ENCODE measurements around the gene DYNLRB1.

DYNLRB1 gene

DNA sequence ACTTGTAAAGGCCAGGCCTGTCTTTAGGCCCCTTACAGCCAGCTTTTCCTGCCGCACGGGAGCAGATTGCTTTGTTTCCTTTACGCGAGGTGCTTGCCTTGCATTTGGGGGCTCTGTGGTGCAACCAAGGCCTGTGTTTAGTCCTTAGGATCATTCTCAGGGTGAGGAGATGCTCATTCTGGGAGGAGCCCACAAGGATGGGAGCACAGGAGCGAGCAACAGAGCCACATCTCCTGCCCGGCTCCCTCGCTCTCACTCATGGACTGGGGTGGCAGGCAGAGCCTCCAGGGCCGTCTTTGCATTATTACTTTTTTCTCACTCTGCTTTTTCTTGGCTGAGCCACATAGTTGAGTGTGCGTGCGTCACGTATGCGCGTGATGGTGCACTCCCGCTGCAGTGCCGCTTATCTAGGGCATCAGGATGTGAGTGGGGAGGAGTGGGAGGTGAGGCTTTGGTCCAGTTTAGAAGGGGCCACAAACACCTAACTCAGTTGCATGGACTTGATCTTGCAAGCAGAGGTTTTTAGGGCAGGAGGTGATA, 19.1 kb downstream of the DYNLRB1 start:
- DNase-seq: no peak

DNA sequence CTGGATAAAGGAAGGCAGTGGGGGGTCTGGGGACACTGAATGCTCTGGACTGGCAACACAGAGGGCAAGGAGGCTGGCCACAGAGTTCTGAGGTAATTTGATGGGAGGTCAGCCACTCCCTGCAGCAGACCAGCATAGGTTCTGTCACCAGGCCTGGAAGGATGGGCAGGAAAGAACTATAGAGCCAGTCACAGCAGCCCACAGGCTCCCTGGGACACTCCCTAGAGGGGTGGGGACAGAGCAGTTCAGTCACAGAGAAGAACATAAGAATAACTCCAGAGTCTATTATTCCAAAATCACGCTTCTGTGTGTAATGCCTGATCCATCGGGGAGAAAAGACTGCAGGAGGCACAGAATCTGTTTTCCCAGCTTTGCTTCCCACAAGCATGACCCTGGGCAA, 19.6 kb downstream of the DYNLRB1 start:
- no peak for DNase-seq

DNA sequence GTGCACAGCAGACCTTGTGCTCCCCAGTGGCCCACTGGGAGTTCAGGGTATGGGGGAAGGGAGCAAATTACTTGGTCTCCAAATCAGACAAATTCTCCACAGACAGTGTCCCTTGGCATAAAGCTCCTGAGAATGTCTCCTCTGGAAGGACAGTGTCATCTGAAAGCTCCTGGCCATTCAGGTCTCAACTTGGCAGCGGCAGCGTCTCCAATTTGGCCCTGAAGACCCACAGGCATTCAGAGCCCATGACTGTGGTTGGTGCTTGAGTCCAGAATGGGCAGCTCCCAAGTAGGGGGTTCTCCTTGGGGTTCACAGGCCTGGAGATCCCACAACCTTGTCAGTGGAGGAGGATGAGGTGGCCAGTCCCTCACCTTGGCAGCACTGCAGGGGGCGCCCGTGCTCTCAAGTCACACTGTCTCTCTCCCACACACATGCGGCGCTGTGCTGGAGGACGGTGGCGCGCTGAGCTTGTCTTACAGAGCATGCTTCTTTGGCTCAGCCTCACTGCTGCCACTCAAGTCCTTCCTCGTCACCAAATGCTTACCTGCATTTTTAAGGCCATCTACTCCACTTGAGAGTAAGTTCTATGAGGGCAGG, 20.7 kb downstream of the DYNLRB1 start:
- DNase-seq: peak; percentile 31 to 33

DNA sequence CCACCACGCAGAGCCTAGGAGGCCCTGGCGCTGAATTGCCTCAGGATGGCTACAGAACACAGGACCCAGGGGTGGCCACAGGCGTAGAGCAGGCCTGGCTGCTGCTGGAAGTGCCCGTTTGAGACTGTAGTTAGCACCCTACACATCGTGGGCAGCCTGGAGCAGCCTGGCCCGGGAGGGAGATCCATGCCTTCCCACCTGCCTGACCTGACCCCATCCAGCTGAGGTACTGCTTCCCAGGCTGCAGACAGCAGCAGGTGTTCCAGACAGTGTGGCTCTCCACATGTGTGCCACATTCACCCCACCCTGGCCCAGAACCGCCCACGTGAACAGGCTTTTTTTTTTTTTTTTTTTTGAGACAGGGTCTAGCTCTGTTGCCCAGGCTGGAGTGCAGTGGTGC, 21.4 kb downstream of the DYNLRB1 start:
- no peak for DNase-seq

DNA sequence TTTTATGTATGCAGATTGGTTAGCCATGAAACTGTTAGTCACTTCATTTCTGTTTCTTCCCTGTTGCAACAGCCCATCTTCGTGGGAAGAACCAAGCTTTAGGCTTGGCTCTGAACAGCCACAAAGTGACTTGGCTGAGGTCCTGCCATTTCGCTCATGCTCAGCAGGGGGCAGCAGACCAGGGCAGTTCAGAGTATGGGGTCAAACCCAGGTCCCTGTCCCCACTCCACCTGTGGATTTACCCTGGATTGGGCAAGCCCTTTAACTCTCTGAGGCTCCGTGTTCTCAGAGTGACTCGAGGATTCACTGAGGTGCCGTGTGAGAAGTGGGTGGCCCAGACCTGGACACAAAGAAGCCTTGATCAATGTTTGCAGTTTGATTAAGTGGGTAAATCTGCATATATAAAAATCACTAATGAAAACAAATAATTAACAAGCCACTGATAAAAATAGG, 22.5 kb downstream of the DYNLRB1 start:
- peak in 1 of 2 experiments; percentile 18 for DNase-seq

DNA sequence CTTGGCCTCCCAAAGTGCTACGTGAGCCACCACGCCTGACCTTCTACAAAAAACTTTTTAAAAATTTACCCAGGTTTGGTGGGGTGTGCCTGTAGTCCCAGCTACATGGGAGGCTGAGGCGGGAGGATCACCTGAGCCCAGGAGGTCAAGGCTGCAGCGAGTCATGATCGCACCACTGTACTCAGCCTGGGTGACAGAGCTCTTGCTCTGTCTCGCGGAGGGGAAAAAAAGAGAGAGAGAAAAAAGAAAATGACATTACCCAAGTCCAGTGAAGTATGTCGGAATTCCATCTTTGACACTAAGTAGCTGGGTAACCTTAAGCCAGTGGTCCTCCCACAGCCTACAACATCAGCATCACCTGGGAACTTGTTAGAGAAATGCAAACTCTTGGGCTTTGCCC, 23.5 kb downstream of the DYNLRB1 start:
- no peak for DNase-seq

DNA sequence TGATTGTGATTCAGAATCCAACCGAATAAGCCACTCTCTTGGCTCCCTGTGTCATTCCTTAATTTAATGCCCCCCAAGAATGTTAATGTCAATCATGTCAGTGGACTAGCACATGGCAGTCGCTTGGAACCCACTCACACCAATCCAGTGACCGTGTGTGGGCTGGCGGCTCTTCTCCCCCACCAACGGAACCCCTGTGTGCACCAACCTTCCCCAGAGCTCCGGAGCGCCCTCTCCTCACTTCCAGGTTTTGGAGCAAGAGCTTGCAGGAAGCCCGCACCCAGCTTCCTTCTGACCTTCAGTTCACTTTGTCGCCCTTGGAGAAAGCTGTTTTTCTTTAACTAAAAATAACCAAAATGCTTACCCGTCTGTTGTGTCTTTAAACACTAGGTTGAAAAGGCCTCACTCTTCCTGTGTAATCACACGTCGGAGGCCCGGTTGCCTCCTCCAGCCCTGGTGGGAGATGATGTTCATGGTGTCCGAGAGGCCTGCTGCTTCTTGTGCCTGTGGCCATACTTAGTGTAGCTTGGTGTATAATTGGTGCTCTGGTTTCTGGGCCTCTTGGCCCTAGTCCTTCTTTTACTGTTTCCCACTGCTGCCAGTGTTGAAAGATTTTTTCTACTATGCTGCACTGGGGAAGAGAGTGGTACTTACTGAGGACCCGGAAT, 24.5 kb downstream of the DYNLRB1 start:
- DNase-seq: no peak

DNA sequence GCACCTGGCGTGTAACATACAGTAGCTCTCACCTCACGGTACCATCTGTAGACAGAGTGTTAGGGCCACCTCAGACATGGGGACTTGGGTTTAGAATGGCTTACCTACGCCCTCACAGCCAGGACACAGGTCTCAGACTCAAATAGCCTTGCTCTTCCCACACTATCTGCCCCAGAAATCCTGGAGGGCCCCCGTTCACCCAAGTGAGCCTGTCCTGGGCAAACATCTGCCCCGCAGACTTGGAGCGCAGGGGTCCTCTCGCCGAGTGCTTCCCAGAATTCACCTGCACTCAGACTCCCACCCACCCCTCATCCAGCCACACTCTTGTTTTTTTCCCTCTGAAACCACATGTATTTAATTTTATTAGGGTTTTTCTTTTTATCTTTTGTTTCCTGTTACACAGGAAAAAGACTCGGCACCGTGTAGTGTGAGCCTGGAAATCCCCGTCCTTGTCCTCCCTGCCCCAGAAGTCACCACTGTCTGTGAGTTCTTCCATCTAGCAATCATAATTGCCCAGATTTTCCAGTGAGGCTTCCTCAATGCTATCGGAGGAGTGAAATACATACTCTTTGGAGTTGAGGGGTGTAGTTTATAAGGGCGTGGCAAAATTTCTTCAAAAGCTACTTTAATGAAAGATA, 25.2 kb downstream of the DYNLRB1 start:
- no peak for DNase-seq

DNA sequence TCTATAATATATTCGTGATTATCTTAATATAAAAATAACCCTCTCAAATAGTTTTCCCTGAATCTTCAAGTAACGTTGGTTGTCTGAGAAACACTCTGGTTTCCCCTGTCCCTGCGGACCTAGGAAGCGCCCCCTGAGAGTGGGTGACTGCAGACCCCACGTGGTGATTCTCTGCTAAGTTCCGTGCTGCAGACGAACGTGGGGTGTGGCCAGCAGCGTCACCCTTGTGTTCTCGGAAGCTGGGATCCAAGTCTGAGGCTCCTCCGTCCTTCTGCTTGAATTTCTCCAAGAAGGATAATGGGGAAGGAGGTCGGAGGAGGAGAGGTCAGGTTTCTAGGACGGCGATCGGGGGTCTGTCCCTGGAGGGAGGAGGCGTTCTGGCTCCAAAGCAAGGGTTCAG, 25.7 kb downstream of the DYNLRB1 start:
- DNase-seq: no peak

DNA sequence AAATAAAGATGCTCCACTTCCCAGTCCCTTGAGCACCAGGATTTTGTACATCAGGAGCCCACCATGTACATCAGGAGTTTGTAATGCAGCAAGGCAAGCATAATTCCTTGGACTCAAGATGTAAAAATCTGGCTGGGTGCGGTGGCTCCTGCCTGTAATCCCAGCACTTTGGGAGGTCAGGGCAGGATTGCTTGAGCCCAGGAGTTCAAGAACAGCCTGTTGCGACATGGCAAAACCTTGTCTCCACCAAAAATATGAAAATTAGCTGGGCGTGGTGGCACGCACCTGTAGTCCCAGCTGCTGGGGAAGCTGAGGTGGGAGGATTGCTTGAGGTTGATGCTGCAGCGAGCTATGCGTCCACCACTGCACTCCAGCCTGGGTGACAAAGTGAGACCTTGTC, 26.2 kb downstream of the DYNLRB1 start:
- no peak for DNase-seq

DNA sequence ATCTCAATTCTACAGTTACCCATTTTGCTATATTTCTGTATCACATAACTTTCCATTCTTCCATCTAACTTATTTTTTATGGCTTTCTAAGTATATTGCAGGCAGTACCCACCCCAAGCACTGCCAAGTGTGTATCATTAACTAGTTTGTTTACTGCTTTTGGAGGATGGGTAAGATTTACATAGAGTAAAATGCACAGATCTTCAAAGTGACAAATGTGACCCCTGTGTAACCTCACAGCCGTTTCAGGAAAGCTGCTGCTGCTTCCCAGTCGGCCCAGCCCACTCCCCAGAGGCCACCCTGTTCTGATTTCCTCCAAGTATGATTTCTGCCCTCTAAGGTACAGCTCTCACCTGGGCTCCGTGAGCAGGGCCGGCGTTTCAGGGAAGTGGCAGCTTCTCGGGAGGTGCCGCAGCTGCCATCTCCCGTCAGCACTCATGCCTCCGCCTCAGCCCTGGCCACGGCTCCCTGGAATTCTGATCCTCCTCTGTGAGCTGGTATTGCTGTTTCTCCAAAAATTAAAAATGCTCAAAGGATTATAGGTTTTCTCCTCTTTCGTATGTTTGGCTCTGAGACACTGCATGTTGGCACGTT, 27.3 kb downstream of the DYNLRB1 start:
- no peak for DNase-seq

DNA sequence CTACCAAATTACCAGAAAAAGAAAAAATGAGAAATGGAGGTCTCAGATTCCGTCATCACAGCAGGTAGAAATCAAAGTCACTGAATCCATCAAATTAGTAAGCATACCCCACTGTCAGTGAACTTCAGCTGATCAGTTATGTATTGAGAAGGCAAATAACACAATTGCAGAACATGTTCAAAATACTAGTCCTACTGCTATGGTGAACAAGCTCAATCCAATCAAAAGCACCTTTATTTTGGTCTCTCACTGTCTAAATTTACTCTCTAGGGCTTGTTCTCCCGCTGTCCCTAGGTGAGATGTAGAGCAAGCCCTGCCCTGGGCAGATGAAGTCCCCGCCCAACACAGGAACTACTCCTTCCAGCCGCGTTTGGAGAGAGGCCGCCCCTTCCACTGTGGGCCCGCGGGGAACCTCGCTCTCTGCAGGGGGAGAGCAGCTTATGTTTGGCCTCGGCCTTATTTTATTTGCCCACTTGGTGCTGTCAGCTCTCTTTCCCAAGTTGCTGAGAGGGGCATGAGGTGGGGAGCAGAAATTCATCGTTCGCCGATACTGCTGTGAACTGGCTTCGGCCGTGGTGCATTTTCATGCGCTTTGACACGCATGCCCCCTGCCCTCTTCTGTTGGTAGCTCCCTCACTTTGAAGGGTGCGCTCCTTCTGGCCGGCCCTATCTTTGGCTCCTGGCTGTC, 28.0 kb downstream of the DYNLRB1 start:
- DNase-seq: no peak

DNA sequence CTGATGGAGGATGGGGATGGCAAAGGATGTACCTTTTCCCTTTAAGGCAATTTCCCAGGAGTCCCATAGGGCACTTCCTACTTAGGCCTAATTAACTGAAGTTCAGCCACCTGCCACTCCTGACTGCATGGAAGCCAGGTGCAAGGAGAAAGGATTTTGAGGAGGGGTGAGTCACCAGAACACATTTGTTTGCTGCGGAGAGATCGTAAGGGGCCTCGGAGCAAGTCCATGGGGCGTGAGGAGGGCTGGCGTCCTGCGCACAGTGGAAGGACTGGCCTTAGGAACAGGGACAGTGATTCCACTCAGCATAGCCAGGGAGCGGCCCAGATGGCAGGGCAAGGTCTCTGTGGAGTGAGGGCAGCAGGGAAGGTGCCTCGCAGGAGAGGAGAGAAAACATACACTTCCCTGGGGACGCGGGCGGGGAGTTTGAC, 30.5 kb downstream of the DYNLRB1 start:
- DNase-seq: peak; percentile 66 to 70

DNA sequence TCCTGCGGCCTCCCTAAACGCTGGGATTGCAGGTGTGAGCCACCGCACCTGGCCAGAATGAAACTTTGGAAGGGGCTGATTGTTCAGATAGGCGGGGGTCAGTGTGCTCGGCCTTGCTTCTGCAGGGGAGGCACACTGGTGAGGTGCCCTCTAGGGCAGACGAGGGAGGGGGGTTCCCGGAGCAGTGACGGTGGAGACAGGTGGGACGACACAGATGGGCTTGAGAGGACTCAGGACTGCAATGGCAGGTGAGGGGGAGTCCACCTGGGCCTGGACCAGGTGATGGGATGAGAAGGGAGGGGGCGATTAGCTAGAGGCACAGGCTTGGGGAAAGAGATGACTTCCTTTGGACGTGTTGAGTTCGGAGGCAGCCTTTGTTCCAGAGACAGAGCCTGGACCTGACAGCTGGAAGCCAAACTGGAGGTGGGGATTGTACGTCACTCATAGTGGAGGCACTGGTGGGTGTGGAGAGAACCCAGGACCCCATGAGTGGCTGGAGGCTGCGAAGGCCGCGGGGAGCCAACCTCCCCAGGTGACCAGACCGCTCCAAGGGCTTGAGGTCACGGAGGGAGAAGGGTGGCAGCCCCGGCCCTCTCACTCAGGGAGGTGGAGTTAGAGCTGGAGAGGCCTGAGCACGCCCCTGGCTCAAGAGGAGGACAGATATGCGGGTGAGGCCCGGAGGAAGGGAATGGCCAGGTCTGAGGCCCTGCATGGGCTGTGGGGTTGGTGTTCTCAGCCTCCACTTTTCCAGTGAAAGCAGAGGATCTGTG, 31.8 kb downstream of the DYNLRB1 start:
- DNase-seq: no peak

DNA sequence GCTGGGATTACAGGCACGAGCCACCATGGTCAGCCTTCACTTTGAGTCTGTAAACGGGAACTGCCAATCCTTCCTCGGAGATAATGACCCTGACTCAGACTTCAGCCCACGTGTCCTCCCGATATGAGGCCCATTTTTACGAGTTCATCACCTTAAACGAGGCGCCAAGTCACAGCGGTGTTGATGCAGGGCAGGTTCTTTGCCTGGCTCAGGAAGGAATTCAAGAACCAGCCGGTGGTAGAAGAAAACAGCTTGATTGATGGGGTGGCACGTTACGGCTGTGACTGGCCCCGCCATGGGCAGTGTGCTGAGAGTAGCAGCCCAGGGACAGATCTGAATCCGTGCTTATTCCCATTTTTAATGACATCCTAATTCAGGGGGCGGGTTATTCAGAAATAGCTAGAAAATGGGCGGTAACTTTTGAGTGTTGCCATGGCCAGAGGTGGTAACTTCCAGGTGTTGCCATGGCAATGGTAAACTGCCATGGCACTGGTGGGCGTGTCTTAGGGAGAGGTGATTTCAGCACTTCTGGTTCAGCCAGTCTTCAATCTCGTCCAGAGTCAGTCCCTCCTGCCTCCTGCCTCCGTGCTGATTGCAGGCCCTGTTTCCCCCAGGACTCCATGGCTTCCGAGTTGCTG, 33.2 kb downstream of the DYNLRB1 start:
- DNase-seq: no peak

DNA sequence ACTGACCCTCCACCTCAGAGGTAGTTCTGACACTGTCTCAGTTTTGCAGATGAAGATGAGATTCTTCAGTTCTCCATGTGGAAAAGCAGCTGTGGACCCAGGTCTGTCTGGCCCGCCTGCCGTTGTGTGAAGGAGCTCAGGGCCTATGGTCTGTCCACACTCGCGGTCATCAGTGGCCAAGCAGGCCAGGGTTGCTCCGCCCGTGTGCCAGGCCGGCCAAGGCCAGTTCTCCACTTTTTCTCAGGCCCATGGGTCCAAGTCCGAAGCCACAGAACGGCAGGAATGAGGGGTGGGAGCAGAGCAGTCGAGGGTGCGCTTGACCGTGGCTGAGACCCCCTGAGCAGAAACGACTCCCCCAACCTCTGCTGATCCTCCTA, 33.7 kb downstream of the DYNLRB1 start:
- no peak for DNase-seq

DNA sequence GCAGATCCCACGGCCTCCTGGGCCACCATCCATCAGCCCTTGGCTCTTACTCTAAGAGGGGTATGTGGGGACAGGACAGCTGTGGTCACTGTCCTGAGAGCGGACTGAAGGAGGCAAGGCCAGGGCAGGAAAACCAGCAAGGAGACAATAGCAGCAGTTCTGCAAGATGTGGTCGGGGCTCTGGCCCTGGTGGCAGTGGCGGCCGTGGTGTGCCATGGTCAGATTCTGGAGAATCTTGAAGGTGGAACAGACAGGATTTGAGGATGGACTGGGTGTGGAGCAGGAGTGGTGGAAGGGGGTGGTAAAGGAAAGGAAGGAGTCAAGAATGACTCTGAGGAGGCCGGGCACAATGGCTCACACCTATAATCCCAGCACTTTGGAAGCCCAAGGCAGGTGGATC, 36.3 kb downstream of the DYNLRB1 start:
- no peak for DNase-seq

DNA sequence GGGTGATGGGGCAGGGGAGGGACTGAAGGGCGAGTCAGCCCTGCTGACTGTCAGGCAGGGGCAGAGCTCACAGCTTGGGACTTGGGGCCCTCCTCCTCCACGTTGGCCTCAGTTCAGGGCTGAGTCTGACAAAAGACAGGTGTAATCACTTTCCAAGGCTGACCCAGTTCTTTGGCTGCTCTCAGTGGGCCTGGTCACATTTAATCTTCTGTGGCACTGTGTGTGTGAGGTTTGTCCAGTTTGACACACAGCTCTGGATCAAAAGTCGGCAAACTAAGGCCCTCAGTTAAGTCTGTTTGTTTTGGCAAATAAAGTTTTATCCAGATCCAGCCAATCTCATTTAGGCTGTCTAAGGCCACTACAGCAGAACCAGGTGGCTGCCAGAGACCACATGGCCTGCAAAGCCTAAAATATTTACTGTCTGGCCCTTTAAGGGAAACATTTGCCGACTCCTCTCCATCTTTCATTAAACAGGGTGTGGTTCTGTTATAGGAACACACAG, 37.2 kb downstream of the DYNLRB1 start:
- no peak for DNase-seq

DNA sequence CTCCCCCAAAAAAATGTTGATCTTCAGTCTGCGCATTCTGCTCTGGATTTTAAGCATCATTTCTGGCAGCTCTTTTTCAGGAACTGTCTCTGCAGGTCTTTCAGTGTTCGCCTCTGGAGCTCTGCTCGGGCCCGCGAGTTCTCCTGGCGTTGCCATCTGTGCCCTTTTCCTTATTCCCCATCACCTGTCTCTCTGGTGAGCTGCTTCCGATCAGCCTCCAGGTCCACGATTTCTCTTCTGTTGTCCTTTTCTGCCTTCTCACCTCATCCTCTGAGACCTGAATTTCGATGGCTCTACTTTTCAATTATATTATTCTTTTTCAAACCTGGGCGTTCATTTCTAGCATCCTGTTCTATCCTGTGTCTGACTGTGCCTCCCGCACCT, 41.7 kb downstream of the DYNLRB1 start:
- no peak for DNase-seq

DNA sequence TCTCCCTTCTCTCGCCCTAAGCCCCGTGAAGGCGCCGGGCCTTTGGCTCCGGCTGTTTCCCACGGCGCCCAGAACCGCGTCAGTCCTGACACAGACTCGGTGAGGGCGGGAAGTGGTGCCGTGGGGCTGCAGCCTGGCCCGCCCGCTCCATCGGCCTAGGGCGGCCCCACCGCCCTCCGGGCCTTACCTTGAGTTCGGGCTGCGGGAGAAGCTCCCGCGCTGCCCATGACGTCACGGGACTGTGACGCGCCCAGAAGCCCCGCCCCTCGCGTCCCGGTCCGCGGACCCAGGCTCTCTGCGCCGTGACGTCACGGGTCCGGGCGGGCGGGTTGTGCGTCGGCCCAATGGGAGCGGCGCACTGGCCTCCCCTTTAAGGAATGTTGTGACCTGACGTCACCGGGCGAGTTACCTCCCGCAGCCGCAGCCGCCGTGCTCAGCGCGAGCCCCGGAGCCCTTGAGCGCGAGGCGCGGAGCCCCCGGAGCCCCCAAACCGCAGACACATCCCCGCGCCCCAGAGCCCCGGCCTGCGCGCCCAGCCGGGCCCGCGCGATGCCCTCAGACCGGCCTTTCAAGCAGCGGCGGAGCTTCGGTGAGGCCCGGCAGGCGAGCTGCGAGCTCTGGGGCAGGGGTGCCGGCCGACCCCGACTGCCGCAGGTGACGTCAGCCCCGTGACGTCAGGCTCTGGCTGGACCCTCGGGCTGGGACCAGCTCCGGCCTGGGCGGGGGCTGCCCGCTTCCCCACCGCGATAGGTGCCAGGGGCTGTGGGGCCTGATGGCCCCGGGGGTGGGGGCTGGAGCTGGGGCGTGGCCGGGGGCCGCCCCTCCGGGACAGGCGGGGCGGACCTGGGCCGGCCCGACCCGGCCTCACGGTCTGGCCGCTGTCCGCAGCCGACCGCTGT, 42.3 kb downstream of the DYNLRB1 start, which contains the start of gene MAP1LC3A:
Gene MAP1LC3A (plus strand): TSS at position 399 of the 899 bp plus-strand sequence. CDS start 151 bp downstream, at position 550.
- DNase-seq: peak; percentile 43 to 68

Measured in SHP77 (cell line).